HG03457 (cell line): Measurements from ENCODE around the gene FCN2.

Source experiments
- ATAC-seq: cut with Tn5 transposase; IDR thresholded peaks from one replicate; pipeline ENCODE4 v1.9.1; 2021; ENCODE audit warnings: moderate number of reproducible peaks; ENCODE audit not compliant: unreplicated experiment

FCN2 gene

DNA sequence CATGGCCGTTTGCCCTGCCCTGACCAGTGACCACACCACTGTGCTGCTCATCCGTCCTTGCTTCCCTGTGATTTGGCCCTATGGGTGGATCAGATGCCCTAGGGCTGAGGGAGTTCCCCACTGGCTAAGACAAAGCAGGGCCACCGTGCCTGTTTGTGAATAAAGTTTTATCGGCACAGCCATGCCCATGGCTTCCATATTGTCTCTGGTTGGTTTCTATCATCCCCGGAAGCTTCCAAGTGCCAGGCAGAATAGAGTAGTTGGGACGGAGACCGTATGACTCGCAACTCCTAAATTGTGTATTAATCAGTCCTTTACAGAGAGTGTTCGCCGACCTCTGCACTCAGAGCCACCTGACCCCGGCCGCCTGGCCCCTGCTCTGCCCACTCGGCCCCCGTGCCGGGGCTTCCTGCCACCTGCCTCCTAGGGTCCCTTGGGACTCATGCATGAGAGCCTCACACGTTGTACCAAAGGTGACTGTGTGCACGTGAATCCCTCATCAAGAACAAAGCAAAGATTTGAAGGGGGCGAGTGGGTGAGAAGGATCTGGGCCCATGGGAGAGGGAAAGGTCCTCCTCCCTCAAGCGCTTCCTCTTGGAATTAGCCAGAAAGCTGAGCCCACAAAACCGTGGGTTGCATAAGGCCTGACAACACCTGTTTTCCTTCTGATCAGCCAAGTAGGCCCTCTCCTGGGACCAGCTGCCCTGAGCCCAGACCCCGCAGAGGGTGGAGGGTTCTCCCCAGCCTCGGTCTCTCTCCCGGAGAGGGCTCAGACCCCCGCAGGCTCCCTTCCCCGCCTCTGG, 11.7 kb upstream of the FCN2 start:
- no peak for ATAC-seq

DNA sequence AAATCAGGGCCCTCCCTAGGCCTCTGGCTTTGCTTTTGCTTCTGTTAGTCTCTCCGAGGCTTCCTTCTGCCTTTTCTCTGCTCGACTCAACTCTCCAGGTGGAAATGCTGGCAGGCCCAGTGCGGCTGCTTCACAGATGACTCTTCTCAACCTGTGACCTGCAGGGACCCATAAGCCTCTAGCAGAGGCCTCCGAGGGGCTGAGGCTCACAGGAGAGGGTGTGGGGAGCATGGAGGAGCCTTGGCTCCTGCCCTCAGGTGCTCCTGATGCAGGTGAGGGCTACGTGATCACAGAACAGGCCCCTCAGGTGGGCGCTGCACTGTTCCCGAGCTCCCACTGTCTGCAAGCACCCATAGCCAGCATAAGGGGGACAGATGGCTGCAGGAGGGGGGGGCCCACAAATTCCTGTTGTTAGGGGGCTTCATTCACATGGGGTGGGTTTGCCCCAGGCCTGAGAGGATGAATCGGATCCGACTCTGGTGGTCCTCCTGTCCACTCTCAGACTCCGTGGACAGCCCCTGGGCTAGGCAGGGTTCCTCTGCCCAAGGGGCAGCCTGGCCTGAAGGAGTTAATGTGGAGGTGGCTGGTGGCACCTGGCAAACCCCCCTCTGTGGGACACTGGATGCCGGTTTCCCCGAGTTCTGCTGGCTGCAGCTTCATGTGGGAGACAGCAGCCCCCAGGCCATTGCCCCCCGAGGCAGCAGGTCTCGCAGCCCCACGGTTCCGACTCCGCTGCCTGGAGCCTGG, 10.9 kb upstream of the FCN2 start:
- ATAC-seq: no peak

DNA sequence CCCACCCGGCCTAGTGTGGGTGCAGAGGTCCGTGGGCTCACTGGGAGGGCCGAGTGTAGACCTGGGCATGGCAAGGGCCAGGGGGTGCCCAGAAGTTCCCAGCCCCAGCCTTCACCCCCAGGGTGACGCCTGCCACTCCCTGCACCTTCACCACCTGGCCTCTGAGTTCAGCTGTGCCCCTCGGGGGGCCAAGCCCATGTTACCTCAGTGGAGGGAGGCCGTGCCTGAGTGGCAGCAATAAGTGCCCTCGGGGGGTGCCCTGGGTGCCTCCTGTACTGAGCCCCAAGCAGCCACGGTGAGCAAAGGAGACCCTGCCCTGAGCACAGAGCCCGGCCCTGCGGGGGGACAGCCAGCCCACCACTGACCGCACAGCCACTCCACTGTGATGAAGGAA, 10.3 kb upstream of the FCN2 start:
- no peak for ATAC-seq

DNA sequence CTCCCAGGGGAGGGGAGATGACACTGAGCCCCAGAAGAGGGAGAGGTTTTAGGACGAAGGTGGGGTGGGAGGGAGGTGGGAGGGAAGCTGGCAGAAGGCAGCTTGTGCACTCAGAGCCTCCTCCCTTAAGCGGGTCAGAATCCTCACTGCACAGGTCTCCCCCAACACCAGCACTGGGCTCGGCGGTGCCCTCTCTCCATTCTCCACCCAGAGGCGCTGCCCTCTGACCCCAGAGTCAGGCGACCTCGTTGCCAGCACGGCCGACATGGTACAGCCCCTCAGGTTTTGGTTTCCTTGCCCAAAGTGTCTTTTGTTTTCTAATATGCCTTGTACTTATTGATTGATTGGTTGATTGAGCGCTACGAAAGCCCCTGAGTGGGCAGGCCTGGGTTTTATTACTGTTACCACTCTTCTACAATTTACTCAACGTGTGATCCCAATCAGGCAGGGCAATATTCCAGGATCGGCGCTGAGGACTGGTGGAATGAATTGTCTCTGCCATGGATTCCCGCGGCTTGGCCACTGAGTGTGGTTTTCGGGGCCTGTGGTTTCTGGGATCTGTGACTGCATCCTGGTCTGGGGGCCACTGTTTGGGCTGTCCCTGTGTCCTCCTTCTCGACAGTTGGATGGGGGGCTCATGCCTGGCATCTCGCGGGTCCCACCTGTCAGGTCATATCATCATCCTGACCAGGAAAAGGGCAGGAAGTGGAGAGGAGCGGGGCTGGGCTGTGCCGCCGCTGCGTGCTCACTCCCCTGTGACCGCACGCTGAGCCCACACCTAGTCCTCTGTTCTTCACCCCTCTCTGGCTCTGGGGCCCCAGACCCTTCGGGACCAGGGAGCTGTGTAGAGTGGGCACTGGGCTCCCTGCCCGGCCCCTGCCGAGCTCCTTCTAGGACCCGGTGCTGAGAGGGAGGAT, 9.6 kb upstream of the FCN2 start:
- ATAC-seq: no peak

DNA sequence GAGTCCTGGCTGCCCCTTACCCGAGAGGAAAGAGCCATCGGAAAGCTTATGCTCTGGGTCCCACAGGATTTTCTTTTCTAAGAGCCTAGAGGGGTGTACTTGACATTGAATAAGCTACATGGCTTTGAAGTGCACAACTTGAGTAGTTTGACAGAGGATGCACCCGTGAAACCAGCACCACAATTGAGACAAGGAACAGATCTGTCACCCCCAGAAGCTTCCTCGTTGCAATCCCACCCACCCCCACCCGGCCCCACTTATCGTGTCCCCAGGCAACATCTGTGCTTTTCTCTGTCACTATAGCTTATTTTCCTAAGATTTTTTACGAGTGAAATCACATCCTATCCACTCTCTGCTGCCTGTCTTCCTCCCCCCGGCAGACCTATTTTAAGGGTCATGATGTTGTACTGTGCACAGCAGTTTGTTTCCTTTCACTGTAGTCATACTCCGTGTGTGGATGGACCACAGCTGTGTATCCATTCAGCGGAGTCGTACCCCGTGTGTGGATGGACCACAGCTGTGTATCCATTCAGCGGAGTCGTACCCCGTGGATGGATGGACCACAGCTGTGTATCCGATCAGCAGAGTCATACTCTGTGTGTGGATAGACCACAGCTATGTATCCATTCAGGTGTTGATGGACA, 8.8 kb upstream of the FCN2 start:
- no peak for ATAC-seq

DNA sequence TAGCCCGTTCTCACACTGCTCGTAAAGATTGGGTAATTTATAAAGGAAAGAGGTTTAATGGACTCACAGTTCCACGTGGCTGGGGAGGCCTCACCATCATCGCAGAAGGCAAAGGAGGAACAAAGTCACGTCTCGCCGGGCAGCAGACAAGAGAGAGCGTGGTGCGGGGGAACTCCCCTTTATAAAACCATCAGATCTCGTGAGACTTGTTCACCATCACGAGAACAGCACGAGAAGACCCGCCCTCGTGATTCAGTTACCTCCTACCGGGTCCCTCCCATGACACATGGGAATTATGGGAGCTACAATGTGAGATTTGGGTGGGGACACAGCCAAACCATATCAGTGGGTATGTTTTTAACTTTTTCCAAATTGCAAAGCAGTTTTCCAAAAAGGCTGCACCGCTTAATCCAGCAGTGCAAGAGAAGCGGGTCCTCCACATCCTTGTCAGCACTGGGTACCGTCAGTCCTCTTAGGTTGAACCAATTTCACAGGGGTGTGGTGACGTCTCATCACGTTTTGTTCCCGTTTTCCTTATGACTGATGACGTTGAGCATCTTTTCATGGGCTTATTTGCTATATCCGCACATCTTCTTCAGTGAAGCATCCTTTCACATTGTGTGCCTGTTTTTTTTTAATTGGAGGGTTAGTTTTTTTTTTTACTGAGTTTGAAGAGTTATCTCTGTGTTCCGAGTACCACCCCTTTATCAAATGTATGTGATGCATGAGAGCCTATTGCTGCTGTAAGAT, 8.0 kb upstream of the FCN2 start:
- no peak for ATAC-seq

DNA sequence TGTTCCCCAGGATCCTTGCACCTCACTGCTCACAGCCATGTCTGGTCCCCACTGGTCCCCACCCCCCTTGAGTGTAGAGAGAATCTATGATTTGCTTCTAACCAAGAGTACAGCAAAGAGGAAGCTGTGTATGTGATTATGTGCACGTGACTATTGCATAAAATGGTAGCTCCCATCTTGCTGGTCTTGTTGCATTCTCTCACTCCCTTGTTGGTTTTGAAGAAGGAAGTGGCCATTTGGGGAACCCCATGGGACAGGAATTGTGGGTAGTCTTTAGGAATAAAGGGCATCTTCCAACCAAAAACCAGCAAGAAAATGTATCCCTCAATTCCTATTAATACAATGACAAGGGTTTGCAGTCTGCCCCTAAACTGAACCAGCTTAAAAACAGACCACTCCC, 5.2 kb upstream of the FCN2 start:
- ATAC-seq: no peak

DNA sequence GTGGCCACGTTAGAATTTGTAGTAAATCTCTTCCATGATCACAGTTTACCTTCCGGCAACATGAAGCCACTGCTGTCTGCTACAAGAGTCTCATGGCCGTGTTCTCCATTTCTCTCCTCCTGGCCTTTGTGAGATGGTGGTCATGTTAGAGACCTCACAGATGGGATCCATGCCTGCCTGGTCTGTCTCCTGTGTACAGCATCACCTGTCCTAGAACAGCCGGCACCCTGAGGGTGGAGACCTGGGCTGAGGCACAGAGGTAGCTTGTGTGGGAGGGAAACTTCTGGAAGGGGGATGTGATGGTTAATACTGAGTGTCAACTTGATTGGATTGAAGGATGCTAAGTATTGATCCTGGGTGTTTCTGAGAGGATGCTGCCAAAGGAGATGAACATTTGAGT, 3.1 kb upstream of the FCN2 start:
- ATAC-seq: no peak

DNA sequence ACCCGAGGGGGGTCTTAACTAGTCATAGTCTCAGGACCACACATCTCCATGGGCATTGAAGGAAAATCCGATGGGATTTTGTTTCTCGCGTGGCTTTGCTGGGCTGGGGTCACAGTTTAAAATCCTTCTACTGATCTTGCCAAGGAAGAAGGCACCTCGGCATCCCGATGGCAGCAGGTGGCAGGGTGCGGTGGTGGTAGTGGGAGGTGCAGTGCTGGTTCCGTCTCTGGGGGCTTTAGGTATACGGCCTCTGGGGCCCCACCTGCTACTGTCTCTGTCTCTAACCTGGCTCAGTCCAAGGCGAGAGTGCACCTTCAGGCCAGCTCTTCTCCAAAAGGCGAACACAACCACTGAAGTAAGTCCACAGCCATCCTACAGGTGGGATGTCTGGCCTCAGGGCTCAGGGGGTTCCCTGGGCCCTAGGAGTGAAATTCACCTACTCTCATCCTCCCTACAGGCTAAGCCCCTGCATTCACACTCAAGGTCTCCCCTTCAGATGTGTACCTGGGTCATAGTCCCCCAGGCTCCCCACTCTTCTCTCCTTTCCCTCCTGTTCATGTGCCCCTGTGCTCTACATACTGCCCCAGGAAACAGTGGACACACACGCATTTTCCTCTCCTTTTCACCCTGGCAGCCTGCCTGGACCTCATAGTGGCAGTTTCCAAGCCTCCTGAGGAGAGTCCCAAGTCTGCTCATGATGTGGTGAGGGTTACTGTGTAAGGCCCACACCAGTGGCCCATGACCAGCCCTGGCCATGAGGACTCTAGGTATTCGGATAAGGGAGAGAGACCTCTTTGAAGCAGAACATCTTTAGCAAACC, 736 bp upstream of the FCN2 start:
- ATAC-seq: no peak

DNA sequence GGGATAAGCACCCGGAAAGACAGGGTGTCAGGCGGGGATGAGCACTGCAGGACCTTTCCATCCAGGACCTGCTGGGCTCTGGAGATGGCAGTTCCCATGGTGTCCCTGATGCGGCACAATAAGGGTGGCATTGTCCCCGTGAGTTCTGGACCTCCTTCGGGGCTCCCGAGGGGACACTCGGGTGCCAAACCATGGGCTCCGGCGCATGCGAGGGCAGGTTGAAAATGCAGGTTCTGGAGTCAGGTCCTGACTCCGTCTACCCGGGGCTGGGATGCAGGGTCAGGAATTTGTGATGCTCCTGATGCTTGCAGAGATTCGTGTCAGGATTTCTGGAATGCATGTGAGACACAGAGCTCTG, 682 bp downstream of the FCN2 start:
- no peak for ATAC-seq

DNA sequence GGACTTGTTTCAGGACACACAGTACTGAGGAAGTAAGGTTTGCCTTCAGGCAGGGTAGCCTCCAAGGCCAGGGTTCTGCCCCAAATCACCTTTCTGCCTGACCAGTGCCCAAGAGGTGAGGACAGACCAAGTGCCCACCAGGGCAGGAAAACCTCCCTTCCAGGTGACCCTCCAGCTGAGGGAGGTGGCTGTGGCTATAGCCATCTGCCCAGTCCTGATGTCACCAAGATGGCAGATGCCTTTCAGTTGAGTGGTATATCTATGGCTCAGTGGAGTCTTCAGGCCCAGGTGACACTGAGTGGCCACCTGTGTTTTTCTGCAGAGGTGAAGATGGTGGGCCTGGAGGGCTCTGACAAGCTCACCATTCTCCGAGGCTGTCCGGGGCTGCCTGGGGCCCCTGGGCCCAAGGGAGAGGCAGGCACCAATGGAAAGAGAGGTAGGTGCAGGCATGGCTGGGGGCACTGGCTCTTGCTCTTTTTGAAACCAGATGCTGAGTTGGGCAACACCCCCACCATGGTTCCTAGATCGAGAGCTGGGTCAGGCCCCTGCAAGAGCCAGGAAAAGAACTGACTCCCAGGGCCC, 1.7 kb downstream of the FCN2 start:
- ATAC-seq: no peak

DNA sequence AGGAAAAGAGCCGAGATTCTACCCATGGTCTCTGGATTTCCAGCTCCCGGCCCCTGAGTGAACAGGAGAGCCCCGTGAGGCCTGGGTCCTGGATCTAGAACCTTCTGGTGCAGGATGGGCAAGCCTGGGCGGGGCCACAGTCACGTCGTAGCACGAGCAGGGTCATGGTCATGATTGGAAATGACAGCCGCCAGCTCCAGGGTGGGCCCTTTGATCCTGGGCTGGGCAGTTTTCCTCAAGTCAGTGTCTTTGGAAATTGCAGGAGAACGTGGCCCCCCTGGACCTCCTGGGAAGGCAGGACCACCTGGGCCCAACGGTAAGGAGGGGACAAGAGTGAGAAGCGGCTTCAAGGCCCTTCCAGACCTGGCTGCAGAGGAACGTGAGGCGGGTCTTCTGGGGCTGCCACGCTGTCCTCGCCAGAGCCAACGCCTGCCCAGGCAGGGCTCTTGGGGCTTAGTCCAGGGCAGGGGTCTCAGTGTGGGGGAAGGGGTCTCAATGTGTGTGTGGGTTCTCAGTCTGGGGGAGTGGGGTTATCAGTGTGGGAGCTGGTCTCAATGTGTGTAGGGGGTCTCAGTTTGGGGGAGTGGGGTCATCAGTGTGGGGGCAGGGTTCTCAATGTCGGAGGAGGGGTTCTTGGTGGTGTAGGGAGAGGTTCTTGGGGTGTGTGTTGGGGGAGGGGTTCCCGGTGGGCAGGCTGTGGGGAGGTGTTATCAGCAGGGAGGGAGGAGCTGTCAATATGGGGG, 2.6 kb downstream of the FCN2 start:
- ATAC-seq: no peak

DNA sequence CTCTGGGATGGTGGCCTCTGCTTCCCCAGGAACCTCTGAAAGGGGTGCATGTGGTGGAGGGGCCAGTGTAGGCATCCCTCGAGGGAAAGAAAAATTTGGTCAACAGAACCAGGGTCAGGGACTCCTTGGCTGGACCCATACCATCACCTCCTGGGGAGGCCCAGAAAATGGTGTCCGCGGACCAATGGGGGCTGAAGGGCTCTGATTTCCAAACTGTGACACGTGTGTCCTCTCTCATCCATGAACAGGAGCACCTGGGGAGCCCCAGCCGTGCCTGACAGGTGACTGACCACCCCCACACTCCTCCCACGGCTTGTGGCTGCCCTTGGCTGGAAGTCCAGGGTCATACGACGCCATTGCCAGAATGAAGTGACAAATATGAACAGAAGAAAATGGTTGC, 3.9 kb downstream of the FCN2 start:
- ATAC-seq: no peak

DNA sequence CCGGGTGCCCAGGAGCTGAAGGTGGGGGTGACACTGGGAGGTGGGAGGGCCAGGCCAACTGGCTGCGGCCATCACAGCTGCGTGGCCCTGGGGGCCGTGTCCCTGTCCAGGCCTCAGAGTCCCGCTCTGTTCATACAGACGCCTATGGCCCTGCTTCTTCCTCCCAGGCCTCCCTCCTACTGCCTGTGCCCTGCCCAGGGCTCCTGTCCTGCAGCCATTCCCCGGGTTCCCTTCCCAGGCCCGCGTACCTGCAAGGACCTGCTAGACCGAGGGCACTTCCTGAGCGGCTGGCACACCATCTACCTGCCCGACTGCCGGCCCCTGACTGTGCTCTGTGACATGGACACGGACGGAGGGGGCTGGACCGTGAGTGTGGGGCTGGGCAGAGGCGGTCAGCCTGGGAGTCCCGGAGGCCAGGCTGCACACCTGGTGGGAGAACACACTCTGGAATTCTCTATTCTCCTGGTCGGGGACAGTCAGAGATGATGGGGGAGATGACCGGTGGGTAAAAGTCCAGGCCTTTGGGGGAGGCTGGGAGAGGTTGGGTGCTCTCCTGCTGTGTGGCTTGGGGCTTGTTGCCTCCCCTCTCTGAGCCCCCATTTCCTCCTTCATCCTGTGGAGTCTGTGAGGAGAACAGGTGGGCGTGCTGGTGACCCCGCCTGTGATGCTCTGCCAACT, 4.5 kb downstream of the FCN2 start:
- no peak for ATAC-seq

DNA sequence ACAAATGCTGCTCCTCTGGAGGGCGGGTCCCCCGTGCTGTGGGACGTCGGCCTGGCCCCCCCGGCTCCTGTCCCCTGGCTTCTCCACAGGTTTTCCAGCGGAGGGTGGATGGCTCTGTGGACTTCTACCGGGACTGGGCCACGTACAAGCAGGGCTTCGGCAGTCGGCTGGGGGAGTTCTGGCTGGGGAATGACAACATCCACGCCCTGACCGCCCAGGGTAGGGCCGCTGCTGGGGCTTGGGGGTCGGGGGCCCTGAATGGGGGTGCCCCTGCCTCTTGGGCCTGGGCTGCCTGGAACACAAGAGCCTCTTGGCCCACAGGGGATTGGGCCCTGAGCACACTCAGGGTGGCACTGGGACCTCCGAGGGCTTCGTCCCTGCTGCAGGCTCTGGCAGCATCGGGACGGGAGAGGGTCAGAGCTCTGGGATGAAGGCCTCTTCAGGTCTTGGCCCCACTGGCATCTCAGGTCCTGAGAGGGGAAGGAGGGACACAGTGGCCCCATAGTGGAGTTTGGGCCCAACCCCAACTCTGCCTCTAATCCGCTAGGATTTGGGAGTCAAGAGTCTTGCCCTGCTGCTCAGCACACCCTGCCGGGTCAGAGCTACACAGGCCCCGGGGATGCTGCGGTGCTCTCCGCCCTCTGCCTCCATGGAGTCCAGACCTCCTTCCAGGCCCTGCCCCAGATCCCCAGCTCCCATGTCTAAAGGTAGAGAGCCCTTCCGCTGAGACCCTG, 5.2 kb downstream of the FCN2 start:
- no peak for ATAC-seq

DNA sequence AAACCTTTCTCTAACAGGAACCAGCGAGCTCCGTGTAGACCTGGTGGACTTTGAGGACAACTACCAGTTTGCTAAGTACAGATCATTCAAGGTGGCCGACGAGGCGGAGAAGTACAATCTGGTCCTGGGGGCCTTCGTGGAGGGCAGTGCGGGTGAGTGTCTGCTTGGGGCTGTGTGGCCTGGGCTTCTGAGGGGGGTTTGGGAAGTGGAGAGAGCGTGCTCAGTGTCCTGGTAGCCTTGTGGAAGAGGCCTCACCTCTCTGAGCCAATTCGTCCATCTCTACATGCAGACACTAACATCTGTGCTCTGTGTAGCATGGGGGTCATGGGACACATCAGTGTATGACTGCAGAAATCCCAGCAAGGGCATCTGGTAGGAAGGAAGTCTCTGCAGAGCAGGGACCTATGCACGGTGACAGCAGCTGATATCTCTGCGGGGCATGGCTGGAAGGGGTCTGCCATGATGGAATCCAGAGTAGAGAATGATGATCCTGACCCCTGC, 5.9 kb downstream of the FCN2 start:
- ATAC-seq: no peak

DNA sequence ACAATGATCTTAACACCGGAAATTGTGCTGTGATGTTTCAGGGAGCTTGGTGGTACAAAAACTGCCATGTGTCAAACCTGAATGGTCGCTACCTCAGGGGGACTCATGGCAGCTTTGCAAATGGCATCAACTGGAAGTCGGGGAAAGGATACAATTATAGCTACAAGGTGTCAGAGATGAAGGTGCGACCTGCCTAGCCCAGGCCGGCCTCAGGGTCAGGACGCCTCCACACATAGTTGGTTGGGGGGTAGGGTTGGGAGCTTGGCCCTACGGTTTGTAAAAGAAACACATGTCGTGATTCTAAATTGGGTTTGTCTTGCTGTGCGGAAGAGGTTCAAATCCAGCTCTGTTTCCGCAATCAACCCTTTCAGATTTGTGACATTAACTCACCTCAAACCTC, 6.6 kb downstream of the FCN2 start:
- ATAC-seq: no peak
